ENCODE results near the gene MOGAT1.

DNA sequence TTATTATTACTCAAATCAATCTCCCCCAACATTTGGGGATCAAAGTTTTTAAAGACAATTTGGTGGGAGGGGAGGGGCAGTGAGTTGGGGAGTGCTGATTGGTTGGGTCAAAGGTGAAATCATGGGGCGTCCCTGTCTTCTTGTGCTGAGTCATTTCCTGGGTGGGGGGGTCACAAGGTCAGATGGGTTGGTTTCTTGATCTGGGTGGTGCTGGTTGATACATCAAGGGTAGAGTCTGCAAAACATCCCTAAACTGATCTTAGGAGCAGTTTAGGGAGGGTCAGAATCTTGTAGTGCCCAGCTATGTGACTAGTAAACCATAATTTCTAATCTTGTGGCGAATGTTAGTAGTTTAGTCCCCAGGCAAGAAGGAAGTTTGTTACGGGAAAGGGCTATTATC is 67.4 kb downstream of the MOGAT1 start:
- TF ChIP-seq, protein P1, sequence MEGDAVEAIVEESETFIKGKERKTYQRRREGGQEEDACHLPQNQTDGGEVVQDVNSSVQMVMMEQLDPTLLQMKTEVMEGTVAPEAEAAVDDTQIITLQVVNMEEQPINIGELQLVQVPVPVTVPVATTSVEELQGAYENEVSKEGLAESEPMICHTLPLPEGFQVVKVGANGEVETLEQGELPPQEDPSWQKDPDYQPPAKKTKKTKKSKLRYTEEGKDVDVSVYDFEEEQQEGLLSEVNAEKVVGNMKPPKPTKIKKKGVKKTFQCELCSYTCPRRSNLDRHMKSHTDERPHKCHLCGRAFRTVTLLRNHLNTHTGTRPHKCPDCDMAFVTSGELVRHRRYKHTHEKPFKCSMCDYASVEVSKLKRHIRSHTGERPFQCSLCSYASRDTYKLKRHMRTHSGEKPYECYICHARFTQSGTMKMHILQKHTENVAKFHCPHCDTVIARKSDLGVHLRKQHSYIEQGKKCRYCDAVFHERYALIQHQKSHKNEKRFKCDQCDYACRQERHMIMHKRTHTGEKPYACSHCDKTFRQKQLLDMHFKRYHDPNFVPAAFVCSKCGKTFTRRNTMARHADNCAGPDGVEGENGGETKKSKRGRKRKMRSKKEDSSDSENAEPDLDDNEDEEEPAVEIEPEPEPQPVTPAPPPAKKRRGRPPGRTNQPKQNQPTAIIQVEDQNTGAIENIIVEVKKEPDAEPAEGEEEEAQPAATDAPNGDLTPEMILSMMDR (IDR thresholded peaks at IDR 0.05; ENCODE audit: insufficient read depth, low read length, poor library complexity, severe bottlenecking) = no peak
- no peak for TF ChIP-seq EZH2phosphoT487 (conservative IDR thresholded peaks at IDR 0.05; ENCODE audit: low read length)

Measured in SU-DHL-6 (cell line).